Measurements from ENCODE around the gene HOXA9.

The HOXA9 gene

GRCh38 chr7:27194002-27194352 is 28.6 kb upstream of the HOXA9 start:
- peaks cover 39% of the 10 kb centered on the region for H3K4me1 Mint-ChIP-seq
- peaks cover 71% of the 10 kb centered on the region for H3K27me3 Mint-ChIP-seq
- H3K36me3 Mint-ChIP-seq, result no peaks in the 10 kb centered on the region
- no peaks in the 10 kb centered on the region for H3K9me3 Mint-ChIP-seq
- peak overlapping the region; percentile 44 for H3K4me3 Mint-ChIP-seq
- H3K27ac Mint-ChIP-seq, result no peak overlapping the region

DNA sequence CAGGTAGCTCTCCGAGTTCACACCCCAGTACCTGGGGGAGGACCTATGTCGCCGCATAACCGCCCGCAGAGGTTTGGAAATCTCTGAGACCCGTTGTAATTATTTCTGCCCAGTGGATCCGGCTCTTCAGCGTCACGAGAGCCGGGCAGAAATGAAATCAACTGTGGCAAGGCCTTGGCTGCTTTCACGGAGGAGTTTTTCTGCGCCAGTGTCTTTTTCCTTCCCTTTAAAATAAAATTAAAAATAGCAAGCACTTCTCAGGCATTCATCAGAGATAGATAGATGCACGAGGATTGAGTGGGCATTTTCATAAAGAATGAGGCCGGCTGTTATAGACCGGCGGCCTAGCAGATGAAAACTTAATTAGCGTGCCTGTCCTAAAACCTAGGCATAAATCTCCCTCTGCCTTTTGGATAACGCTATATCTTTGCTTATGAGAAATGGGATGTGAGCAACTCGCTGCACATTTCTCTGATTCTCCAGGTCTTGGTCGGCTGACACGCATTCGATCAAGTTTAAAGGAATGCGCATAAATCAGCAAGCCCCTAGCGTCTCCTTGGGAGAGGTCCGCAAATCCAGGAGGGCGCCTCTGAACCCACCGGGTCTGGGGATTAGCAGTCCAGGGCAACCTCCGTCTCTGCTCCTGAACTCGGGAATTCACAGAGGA is 28.1 kb upstream of the HOXA9 start:
- no peaks in the 10 kb centered on the region for H3K9me3 Mint-ChIP-seq
- H3K4me3 Mint-ChIP-seq, result peak overlapping the region; percentile 44
- no peaks in the 10 kb centered on the region for H3K36me3 Mint-ChIP-seq
- no peak overlapping the region for H3K27ac Mint-ChIP-seq
- peaks cover 39% of the 10 kb centered on the region for H3K4me1 Mint-ChIP-seq
- peaks cover 72% of the 10 kb centered on the region for H3K27me3 Mint-ChIP-seq

GRCh38 chr7:27192546-27193334 is 27.4 kb upstream of the HOXA9 start:
- Mint-ChIP-seq H3K4me3 (peak overlapping the region; percentile 70), H3K27ac (no peak overlapping the region), H3K27me3 (peaks cover 71% of the 10 kb centered on the region), H3K4me1 (peaks cover 41% of the 10 kb centered on the region), H3K9me3 (no peaks in the 10 kb centered on the region), H3K36me3 (no peaks in the 10 kb centered on the region)

DNA sequence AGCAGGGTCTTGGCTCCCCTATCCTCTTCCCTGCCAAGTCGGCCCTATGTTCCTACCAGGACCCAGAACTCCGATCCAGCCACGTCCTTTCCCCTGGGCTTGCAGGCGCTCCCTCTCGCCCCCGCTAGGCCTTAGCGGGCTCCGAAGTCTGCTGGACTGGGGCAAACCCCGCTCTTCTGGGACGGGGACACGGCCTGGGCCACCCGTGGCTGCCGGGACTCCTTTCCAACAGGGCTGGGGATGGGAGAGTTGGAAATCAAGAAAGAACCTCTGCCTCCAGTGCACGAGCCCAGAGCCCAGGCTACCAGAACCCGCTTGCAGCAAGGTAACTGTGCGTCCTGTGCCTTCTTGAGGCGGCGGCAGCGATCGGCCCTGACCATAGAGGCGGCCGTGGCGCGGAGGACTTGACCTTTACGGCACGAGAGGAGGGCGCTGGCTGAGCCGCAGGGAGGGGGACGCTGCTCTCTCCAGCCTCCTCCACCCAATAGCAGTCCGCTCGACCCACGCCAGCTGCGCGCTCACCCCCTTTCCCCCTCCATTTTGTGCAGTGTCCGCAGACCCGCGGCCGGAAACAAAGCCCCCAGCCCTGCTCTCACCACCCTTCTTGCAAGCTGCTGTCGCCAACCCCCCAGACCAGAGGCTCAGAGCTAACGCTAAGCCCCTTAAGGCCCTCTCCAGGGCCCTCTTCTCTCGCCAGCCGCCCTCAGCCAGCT is 26.7 kb upstream of the HOXA9 start:
- H3K4me3 Mint-ChIP-seq, result peak overlapping the region; percentile 61
- no peaks in the 10 kb centered on the region for H3K9me3 Mint-ChIP-seq
- H3K27ac Mint-ChIP-seq, result no peak overlapping the region
- H3K36me3 Mint-ChIP-seq, result no peaks in the 10 kb centered on the region
- peaks cover 48% of the 10 kb centered on the region for H3K4me1 Mint-ChIP-seq
- H3K27me3 Mint-ChIP-seq, result peaks cover 72% of the 10 kb centered on the region

- Mint-ChIP-seq H3K36me3 (no peaks in the 10 kb centered on the region), H3K4me3 (peak overlapping the region; percentile 39), H3K27me3 (peaks cover 72% of the 10 kb centered on the region), H3K4me1 (peaks cover 52% of the 10 kb centered on the region), H3K27ac (no peak overlapping the region), H3K9me3 (no peaks in the 10 kb centered on the region)
Observed at GRCh38 chr7:27191161-27191731, 25.9 kb upstream of the HOXA9 start.

- Mint-ChIP-seq H3K27me3 (peaks cover 76% of the 10 kb centered on the region), H3K4me3 (peak overlapping the region; percentile 50), H3K4me1 (peaks cover 63% of the 10 kb centered on the region)
Observed at GRCh38 chr7:27189997-27190748, 24.8 kb upstream of the HOXA9 start.

DNA sequence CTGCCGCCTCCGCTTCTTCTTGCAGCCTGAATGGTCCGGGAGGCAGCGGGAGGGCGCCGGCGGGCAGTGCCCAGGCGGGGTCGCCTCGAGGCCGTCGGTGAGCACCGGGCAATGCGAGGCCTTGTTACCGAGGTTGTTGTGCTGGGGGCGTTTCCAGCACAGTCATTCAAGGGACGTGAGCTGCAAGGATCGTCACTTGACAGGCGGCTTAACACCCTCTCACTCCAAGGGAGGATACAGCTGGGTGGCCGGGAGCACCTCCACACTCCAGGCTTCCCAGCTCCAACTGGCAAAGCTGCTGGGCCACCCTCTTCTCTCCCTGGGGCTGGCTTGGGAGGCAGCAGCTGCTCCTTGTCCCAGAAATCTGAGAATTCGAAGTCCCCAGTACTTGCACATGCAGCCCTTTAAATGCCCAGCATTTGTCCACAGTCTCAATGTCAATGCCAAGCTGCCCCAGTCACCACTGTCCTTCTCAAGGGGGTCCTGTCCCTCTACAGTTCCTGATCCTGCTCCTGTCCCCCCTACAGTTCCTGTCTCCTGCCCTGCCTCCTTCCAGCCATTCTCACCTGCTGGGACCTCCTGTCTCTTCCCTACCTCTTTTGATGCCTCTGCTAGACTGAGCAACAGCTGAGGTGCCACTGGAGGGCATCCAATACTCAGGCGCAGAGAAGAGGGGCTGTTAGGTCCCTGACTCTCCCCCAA is 24.1 kb upstream of the HOXA9 start:
- peaks cover 69% of the 10 kb centered on the region for H3K4me1 Mint-ChIP-seq
- H3K36me3 Mint-ChIP-seq, result no peaks in the 10 kb centered on the region
- no peak overlapping the region for H3K27ac Mint-ChIP-seq

More at GRCh38 chr7:27189997-27190748, 24.8 kb upstream of the HOXA9 start:
- Mint-ChIP-seq H3K36me3 (no peaks in the 10 kb centered on the region), H3K27ac (no peak overlapping the region), H3K9me3 (no peaks in the 10 kb centered on the region)

GRCh38 chr7:27188386-27189294 is 23.3 kb upstream of the HOXA9 start:
- peaks cover 71% of the 10 kb centered on the region for H3K27me3 Mint-ChIP-seq
- H3K4me1 Mint-ChIP-seq, result peaks cover 70% of the 10 kb centered on the region
- peak overlapping the region; percentile 83 for H3K4me3 Mint-ChIP-seq
- H3K9me3 Mint-ChIP-seq, result no peaks in the 10 kb centered on the region
- no peaks in the 10 kb centered on the region for H3K36me3 Mint-ChIP-seq
- no peak overlapping the region for H3K27ac Mint-ChIP-seq

More for the DNA sequence above, 24.1 kb upstream of the HOXA9 start:
- Mint-ChIP-seq H3K27me3 (peaks cover 75% of the 10 kb centered on the region), H3K9me3 (no peaks in the 10 kb centered on the region), H3K4me3 (peak overlapping the region; percentile 50)

DNA sequence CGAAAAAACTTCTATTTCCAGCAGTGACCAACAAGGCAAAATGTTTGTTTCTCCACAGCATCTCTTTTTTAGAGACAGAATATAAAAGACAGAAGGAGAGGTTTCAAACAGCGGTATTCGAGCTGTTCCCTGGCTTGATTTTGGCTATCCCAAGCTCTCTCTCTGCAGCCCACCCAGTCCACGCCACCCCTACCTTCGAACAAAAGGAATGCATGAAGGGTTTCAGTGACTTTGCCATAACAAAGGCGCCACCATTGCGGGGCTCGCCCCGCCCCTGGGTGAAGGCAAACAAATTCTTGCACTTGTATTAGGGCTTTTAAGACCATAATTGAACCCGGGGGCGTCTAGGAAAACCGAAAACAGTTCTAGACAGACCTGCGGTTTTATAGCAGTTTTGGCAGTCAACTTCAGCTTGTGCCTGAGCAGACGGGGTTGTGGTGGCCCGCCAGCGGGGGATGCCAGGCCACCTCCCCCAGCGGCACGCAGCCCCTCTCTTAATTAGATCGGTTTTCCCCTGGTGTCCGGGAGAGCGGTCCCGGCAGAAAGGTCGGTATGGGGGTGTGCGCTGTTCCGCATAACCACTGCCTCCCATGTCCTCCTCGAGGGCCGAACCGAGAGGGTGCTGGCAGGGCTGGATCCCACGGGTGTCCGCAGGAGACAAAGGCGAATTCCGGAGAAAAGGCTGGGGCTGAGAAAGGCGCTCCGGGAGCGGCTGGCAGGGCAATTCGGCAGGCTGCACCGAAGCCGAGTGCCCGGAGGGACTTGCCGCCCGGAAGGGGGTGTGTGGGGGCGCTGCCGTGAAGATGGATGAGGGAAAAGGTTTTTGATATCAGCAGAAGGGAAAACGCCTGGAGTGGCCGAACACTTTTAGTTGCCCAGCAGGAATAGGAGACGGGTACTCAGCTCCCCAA is 22.4 kb upstream of the HOXA9 start:
- H3K9me3 Mint-ChIP-seq, result no peaks in the 10 kb centered on the region
- no peaks in the 10 kb centered on the region for H3K36me3 Mint-ChIP-seq
- no peak overlapping the region for H3K27ac Mint-ChIP-seq
- peak overlapping the region; percentile 83 for H3K4me3 Mint-ChIP-seq
- peaks cover 68% of the 10 kb centered on the region for H3K27me3 Mint-ChIP-seq
- peaks cover 66% of the 10 kb centered on the region for H3K4me1 Mint-ChIP-seq

DNA sequence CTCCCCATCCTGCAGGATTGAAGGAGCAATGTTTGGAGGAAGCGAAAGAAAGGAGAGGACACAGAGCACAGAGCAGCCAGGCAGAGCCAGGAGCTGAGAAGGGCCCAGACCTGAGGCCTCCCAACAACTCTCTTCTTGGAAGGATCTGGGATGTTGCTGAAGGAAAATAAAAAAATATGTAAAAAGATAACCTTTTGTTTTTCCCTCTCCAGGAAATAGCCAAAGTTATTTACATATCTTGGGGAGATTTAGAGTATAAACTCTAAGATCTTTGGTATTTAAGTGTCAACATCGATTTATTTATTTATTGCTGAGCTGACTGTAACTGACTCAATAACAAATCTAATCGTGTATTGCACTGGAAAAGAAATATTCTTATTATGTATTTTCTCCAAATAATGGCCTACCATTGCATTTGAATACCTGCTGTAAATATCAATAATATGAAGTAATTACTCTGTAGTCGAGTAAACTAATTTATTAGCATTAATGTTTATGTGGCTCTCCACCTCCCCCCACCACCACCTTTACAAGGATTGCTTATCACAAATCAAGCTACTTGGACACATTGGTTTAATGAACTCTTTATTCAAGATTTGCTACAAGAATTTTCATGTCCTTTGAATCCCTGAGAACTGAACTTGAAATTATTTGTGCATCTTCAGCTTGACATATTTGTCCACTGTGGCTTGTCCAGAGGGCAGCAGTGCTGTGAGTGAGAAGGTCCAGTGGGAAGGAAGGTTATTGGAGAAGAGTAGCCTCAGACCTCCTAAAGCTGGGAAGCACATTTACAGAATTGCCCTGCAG is 21.5 kb upstream of the HOXA9 start:
- Mint-ChIP-seq H3K36me3 (no peaks in the 10 kb centered on the region), H3K4me3 (no peak overlapping the region), H3K4me1 (peaks cover 63% of the 10 kb centered on the region), H3K27me3 (peaks cover 71% of the 10 kb centered on the region), H3K27ac (no peak overlapping the region), H3K9me3 (no peaks in the 10 kb centered on the region)

- H3K4me3 Mint-ChIP-seq, result peak overlapping the region; percentile 53
Observed at GRCh38 chr7:27185854-27186667, 20.7 kb upstream of the HOXA9 start.

More at GRCh38 chr7:27185854-27186667, 20.7 kb upstream of the HOXA9 start:
- Mint-ChIP-seq H3K27me3 (peaks cover 69% of the 10 kb centered on the region), H3K27ac (peak overlapping the region; percentile 82), H3K9me3 (no peaks in the 10 kb centered on the region), H3K36me3 (no peaks in the 10 kb centered on the region), H3K4me1 (peaks cover 57% of the 10 kb centered on the region)

All from activated naive CD4-positive, alpha-beta T cell treated with anti-CD3 and anti-CD28 coated beads, Interleukin-2, amount 50 U/mL, for 24 hours (primary cell).